Sigmoid colon (tissue), 4 donors: ENCODE data around the gene STAP1.

Experiments used
- EP300 ChIP-seq, 4 donors: sonication (generic); formaldehyde crosslinking; IDR thresholded peaks; one replicate each; pipeline ENCODE4 v1.6.1; 2017; ENCODE audit warnings: antibody characterized with exemption in 4 of 4
- POLR2A ChIP-seq, 2 donors: fragments of 450-650 bp; IDR thresholded peaks; one replicate each; pipeline ENCODE4 v1.6.1; 2016; ENCODE audit warnings: antibody characterized with exemption in 2 of 2, mild to moderate bottlenecking in 2 of 2, moderate library complexity in 2 of 2
- POLR2AphosphoS5 ChIP-seq, 4 donors: sonication (generic); formaldehyde crosslinking; IDR thresholded peaks; one replicate each; pipeline ENCODE4 v1.6.1; 2017; ENCODE audit warnings: antibody characterized with exemption in 4 of 4
- TF ChIP-seq, protein P1 (sequence below), 4 experiments: fragments of 450-650 bp in 3 of 4; fragments of 200-600 bp in 1 of 4; IDR thresholded peaks; one replicate each; pipeline ENCODE4 v1.5.1; 2016 to 2019; ENCODE audit warnings: antibody characterized with exemption in 4 of 4, mild to moderate bottlenecking in 3 of 4, moderate library complexity in 2 of 4

DNA sequence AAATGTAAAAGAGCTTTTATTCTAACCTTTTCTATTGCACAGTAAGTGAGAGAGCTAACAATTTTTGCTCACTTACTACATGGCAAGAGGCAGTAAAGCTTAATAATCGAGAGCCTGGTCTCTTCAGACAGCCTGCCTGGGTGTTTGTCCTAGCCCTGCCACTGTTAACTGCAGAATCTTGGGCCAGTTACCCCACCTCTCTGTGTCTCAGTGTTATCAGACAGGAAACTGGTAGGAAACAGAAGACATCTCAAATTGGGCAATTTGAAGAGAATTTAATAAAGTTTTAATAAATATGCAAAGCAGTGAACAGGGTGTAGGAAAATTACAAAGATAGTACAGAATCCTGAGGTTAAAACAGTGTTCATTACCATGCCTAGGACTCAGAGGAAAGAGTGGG is 13.4 kb downstream of the STAP1 start:
- TF ChIP-seq POLR2A (IDR thresholded peaks at IDR 0.05) (no peak), POLR2AphosphoS5 (IDR thresholded peaks at IDR 0.05) (no peak), EP300 (IDR thresholded peaks at IDR 0.05) (no peak)
- TF ChIP-seq, protein P1, sequence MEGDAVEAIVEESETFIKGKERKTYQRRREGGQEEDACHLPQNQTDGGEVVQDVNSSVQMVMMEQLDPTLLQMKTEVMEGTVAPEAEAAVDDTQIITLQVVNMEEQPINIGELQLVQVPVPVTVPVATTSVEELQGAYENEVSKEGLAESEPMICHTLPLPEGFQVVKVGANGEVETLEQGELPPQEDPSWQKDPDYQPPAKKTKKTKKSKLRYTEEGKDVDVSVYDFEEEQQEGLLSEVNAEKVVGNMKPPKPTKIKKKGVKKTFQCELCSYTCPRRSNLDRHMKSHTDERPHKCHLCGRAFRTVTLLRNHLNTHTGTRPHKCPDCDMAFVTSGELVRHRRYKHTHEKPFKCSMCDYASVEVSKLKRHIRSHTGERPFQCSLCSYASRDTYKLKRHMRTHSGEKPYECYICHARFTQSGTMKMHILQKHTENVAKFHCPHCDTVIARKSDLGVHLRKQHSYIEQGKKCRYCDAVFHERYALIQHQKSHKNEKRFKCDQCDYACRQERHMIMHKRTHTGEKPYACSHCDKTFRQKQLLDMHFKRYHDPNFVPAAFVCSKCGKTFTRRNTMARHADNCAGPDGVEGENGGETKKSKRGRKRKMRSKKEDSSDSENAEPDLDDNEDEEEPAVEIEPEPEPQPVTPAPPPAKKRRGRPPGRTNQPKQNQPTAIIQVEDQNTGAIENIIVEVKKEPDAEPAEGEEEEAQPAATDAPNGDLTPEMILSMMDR (IDR thresholded peaks at IDR 0.05) = no peak
